H1 (cell line): Measurements from ENCODE around the gene SYT14. TPM values are rescaled to one million over a fixed set of nuclear protein-coding genes. Genes with fewer than 3 reads are reported as not detected.

Experiments used
- CTCF ChIA-PET: fragments of 300-600 bp; sonication (Branson Sonifier 250); formaldehyde crosslinking; loops from one replicate; lab custom pipeline; 2021; ENCODE audit not compliant: partially characterized antibody; lab: Charles Lee
- POLR2A ChIA-PET: fragments of 300-600 bp; sonication (Branson Sonifier 250); formaldehyde crosslinking; loops from one replicate; lab custom pipeline; 2021; ENCODE audit warnings: inconsistent platforms; ENCODE audit not compliant: partially characterized antibody; lab: Charles Lee
- DNase-seq, 2 experiments: peaks; one replicate each; pipeline versions ENCODE4 v3.0.0 to v3.0.0-alpha.2; 2010 to 2022; ENCODE audit warnings: low spot score in 2 of 2, low read depth in 1 of 2, mixed read lengths in 1 of 2
- FAIRE-seq: peaks from 2 replicates; lab custom pipeline; 2011; peaks lifted over from hg19 to GRCh38; lab: Jason Lieb, UNC
- H2AFZ ChIP-seq: 2 replicates; pipeline ENCODE4 v1.8.1; 2012; ENCODE audit warnings: low read length, inconsistent platforms
- H2AK5ac ChIP-seq: 2 replicates; pipeline ENCODE4 v1.6.1; 2013; ENCODE audit warnings: low read depth, low read length
- H2BK120ac ChIP-seq: replicated peaks from 2 replicates; pipeline ENCODE3; 2013; ENCODE audit warnings: low read depth, low read length, inconsistent platforms
- H2BK12ac ChIP-seq: 2 replicates; pipeline ENCODE4 v1.6.1; 2013; ENCODE audit warnings: low read depth, low read length
- H2BK15ac ChIP-seq: 2 replicates; pipeline ENCODE4 v1.6.1; 2013; ENCODE audit warnings: low read length
- H2BK20ac ChIP-seq: 2 replicates; pipeline ENCODE4 v1.6.1; 2013; ENCODE audit warnings: low read length
- H2BK5ac ChIP-seq: 2 replicates; pipeline ENCODE4 v1.6.1; 2013; ENCODE audit warnings: low read depth, low read length
- H3K14ac ChIP-seq: 2 replicates; pipeline ENCODE4 v1.6.1; 2013; ENCODE audit warnings: inconsistent platforms; ENCODE audit not compliant: insufficient read length
- H3K18ac ChIP-seq: 2 replicates; pipeline ENCODE4 v1.6.1; 2013; ENCODE audit warnings: low read length; ENCODE audit errors: extremely low read depth
- H3K23ac ChIP-seq: 2 replicates; pipeline ENCODE4 v1.6.1; 2013; ENCODE audit warnings: inconsistent platforms; ENCODE audit not compliant: insufficient read length
- H3K23me2 ChIP-seq: 2 replicates; pipeline ENCODE4 v1.6.1; 2013; ENCODE audit warnings: low read depth, low read length
- H3K27ac ChIP-seq: 2 replicates; pipeline ENCODE4 v1.6.1; 2011; ENCODE audit warnings: low read depth, low read length, inconsistent platforms
- H3K27me3 ChIP-seq, 4 experiments: replicated peaks in 1 of 4; 1 replicate in 1 of 4; 2 replicates in 3 of 4; pipeline versions ENCODE4 v1.6.1 to v1.8.1; 2011 to 2013; ENCODE audit warnings: low read length in 3 of 4, mild to moderate bottlenecking in 3 of 4, inconsistent platforms in 2 of 4, mixed read lengths in 2 of 4, moderate library complexity in 1 of 4; ENCODE audit not compliant: control insufficient read depth in 3 of 4, insufficient read depth in 3 of 4; ENCODE audit errors: extremely low read depth in 1 of 4
- H3K36me3 ChIP-seq, 4 experiments: 2 replicates each; pipeline versions ENCODE4 v1.6.1 to v1.8.1; 2011 to 2013; ENCODE audit warnings: mild to moderate bottlenecking in 4 of 4, low read length in 3 of 4, moderate library complexity in 2 of 4, control low read depth in 1 of 4, inconsistent platforms in 1 of 4; ENCODE audit not compliant: insufficient read depth in 4 of 4, control insufficient read depth in 2 of 4
- H3K4ac ChIP-seq: replicated peaks from 2 replicates; pipeline ENCODE3; 2013; ENCODE audit warnings: low read length, low read depth, mixed read lengths, inconsistent platforms; ENCODE audit not compliant: insufficient read length
- H3K4me1 ChIP-seq, 4 experiments: replicated peaks in 1 of 4; 1 replicate in 1 of 4; 2 replicates in 3 of 4; pipeline versions ENCODE4 v1.6.1 to v1.8.1; 2011 to 2013; ENCODE audit warnings: low read length in 3 of 4, inconsistent platforms in 2 of 4, mixed read lengths in 1 of 4; ENCODE audit not compliant: insufficient read depth in 4 of 4, control insufficient read depth in 3 of 4
- H3K4me2 ChIP-seq, 2 experiments: 2 replicates each; pipeline versions ENCODE4 v1.6.1 to v1.8.1; 2011 to 2013; ENCODE audit warnings: low read depth in 2 of 2, low read length in 2 of 2, control low read depth in 1 of 2, inconsistent platforms in 1 of 2, mild to moderate bottlenecking in 1 of 2; ENCODE audit not compliant: insufficient read depth in 1 of 2
- H3K4me3 ChIP-seq, 4 experiments: fragments of 200-600, 300-600 bp in 1 of 4; sonication (generic), shearing (Covaris generic), sonication (Bioruptor Twin) in 1 of 4; 2 replicates each; pipeline versions ENCODE4 v1.5.1 to v1.8.1; 2011 to 2016; ENCODE audit warnings: low read length in 4 of 4, low read depth in 3 of 4, control low read depth in 2 of 4, inconsistent platforms in 2 of 4, mild to moderate bottlenecking in 2 of 4, mixed read lengths in 1 of 4, moderate library complexity in 1 of 4; ENCODE audit not compliant: insufficient read depth in 2 of 4; ENCODE audit errors: extremely low read depth in 1 of 4
- H3K56ac ChIP-seq: replicated peaks from 2 replicates; pipeline ENCODE3; 2013; ENCODE audit warnings: low read depth, mild to moderate bottlenecking, mixed read lengths, low read length, inconsistent platforms; ENCODE audit not compliant: insufficient read length
- H3K79me1 ChIP-seq: 2 replicates; pipeline ENCODE4 v1.6.1; 2013; ENCODE audit warnings: low read depth, low read length, control low read depth
- H3K79me2 ChIP-seq, 2 experiments: 2 replicates each; pipeline versions ENCODE4 v1.6.1 to v1.8.1; 2012 to 2013; ENCODE audit warnings: low read length in 2 of 2, mild to moderate bottlenecking in 2 of 2, inconsistent platforms in 1 of 2; ENCODE audit not compliant: insufficient read depth in 2 of 2, control insufficient read depth in 1 of 2
- H3K9ac ChIP-seq, 4 experiments: replicated peaks in 1 of 4; 1 replicate in 1 of 4; 2 replicates in 3 of 4; pipeline versions ENCODE4 v1.6.1 to v1.8.1; 2011 to 2013; ENCODE audit warnings: low read depth in 3 of 4, low read length in 3 of 4, control low read depth in 2 of 4, mild to moderate bottlenecking in 2 of 4, moderate library complexity in 2 of 4, inconsistent platforms in 1 of 4; ENCODE audit errors: extremely low read depth in 1 of 4
- H3K9me3 ChIP-seq, 2 experiments: 2 replicates each; pipeline versions ENCODE4 v1.6.1 to v1.8.1; 2012 to 2013; ENCODE audit warnings: mild to moderate bottlenecking in 2 of 2, moderate library complexity in 2 of 2, control low read depth in 1 of 2, inconsistent platforms in 1 of 2, low read depth in 1 of 2, low read length in 1 of 2, mixed read lengths in 1 of 2; ENCODE audit not compliant: insufficient read depth in 2 of 2
- H4K20me1 ChIP-seq, 2 experiments: replicated peaks in 1 of 2; 2 replicates each; pipeline versions ENCODE3 to v1.8.1; 2011 to 2013; ENCODE audit warnings: inconsistent platforms in 2 of 2, low read length in 2 of 2, mild to moderate bottlenecking in 1 of 2; ENCODE audit not compliant: insufficient read depth in 2 of 2, control insufficient read depth in 1 of 2
- H4K5ac ChIP-seq: 2 replicates; pipeline ENCODE4 v1.6.1; 2013; ENCODE audit warnings: low read length, low read depth, mixed read lengths, inconsistent platforms; ENCODE audit not compliant: insufficient read length
- H4K8ac ChIP-seq: 2 replicates; pipeline ENCODE4 v1.8.0; 2013; ENCODE audit warnings: mild to moderate bottlenecking, moderate library complexity, low read length, inconsistent platforms; ENCODE audit not compliant: insufficient read depth; ENCODE audit errors: extremely low read depth
- H4K91ac ChIP-seq: replicated peaks from 2 replicates; pipeline ENCODE3; 2013; ENCODE audit warnings: low read length, mixed read lengths, inconsistent platforms; ENCODE audit not compliant: insufficient read length
- CTCF ChIP-seq, 3 experiments: IDR thresholded peaks; 1 replicate in 2 of 3; 2 replicates in 1 of 3; pipeline versions ENCODE4 v1.5.1 to v1.6.1; 2011; ENCODE audit warnings: low read length in 3 of 3, mild to moderate bottlenecking in 3 of 3, inconsistent platforms in 2 of 3, low read depth in 1 of 3, moderate library complexity in 1 of 3; ENCODE audit not compliant: insufficient read depth in 1 of 3; ENCODE audit errors: control extremely low read depth in 1 of 3
- MAFK ChIP-seq: IDR thresholded peaks from 2 replicates; pipeline ENCODE4 v1.6.1; 2012; ENCODE audit warnings: low read depth, mild to moderate bottlenecking, improper control_type of control experiment, low read length
- NANOG ChIP-seq: IDR thresholded peaks from 2 replicates; pipeline ENCODE4 v1.6.1; 2011; ENCODE audit warnings: low read length, low read depth, mild to moderate bottlenecking, inconsistent platforms; ENCODE audit not compliant: insufficient read depth, poor library complexity, severe bottlenecking
- RAD21 ChIP-seq, 2 experiments: IDR thresholded peaks in 1 of 2; conservative IDR thresholded peaks in 1 of 2; 2 replicates each; pipeline ENCODE4 v1.6.1; 2011; ENCODE audit warnings: low read depth in 2 of 2, low read length in 2 of 2, improper control_type of control experiment in 1 of 2, inconsistent platforms in 1 of 2, mild to moderate bottlenecking in 1 of 2, moderate library complexity in 1 of 2
- WGBS, 2 experiments: shearing (Covaris generic) in 1 of 2; methylation state at CpG; one replicate each; pipeline versions ENCODE4 v1.1.6 to v1.1.7; 2013 to 2015; ENCODE audit warnings: low lambda C conversion rate in 2 of 2, mixed read lengths in 2 of 2, inconsistent platforms in 1 of 2, low coverage in 1 of 2, missing lambda C conversion rate in 1 of 2; ENCODE audit not compliant: insufficient replicate concordance in 2 of 2, insufficient coverage in 1 of 2, insufficient read length in 1 of 2; ENCODE audit errors: extremely low coverage in 1 of 2, missing lambda C conversion rate in 1 of 2; 5-methylcytosine and 5-hydroxymethylcytosine counted together
- polyA plus RNA-seq, 7 experiments: library from polyadenylated mRNA; depleted of rRNA in 3 of 7; stranded (reverse) in 5 of 7; unstranded in 2 of 7; fragments of >200 nt in 5 of 7; fragments of 200-250 nt in 2 of 7; gene quantifications; 1 replicate in 5 of 7; 2 replicates in 1 of 7; 4 replicates in 1 of 7; pipeline versions ENCODE4 v1.2.1 to v1.2.3, GENCODE V29; 2011 to 2013; ENCODE audit warnings: missing spikeins in 2 of 7, mixed read lengths in 2 of 7
- total RNA-seq: library from RNA; stranded (reverse); fragmentation: NEBNext Ultra II Directional; extraction: Animal tissue kit (Norgen Biotek cat#: 25700); gene quantifications from 2 replicates; pipeline ENCODE4 v1.2.1, GENCODE V29; 2021

Gene SYT14
- total and polyA plus RNA-seq, 2 of the 8 experiments (the other 6 are each of a cell fraction or from before 2014, with no cell fraction given): 2.3 to 18.4 TPM

- no peak overlapping the region for H4K5ac ChIP-seq
- FAIRE-seq: peak; percentile 84
- CTCF ChIA-PET: interaction anchor here (0.7 to 2.0 kb wide), 7 partner anchors 9 to 175 kb away, joined by 3 to 9 read pairs (median 5); no protein-coding TSS in a partner anchor
- no peak overlapping the region for H2AK5ac ChIP-seq
- no peaks in the 10 kb centered on the region for H3K79me1 ChIP-seq
- H3K18ac ChIP-seq: no peak overlapping the region
- no peak overlapping the region for H3K27ac ChIP-seq
- H3K27me3 ChIP-seq: no peaks in the 10 kb centered on the region
- no peak overlapping the region for H3K4ac ChIP-seq
- H3K23me2 ChIP-seq: no peaks in the 10 kb centered on the region
- peak; percentile 7 to 54 for DNase-seq
- H3K14ac ChIP-seq: no peak overlapping the region
- no peak overlapping the region for H2BK5ac ChIP-seq
- no peak overlapping the region for H4K91ac ChIP-seq
- no peak overlapping the region for H2BK15ac ChIP-seq
- H3K4me3 ChIP-seq: no peak overlapping the region
- H3K36me3 ChIP-seq: peaks cover 0 to 4% (median 0%) of the 10 kb centered on the region in 4 experiments; a peak in 1 of 8 replicates
- no peak overlapping the region for H3K9ac ChIP-seq
- no peaks in the 10 kb centered on the region for H3K4me1 ChIP-seq
- TF ChIP-seq CTCF (IDR thresholded peaks at IDR 0.05; ENCODE audit: control extremely low read depth in 1 of 3, insufficient read depth in 1 of 3, low read depth in 1 of 3, low read length in 3 of 3): peak; percentile 70 to 74 (median 74)
- TF ChIP-seq RAD21 (IDR thresholded peaks at IDR 0.05 in 1 of 2, conservative IDR thresholded peaks at IDR 0.05 in 1 of 2; ENCODE audit: low read depth in 2 of 2, low read length in 2 of 2): peak; percentile 63 to 73
- TF ChIP-seq MAFK: no peak
- no peak for TF ChIP-seq NANOG
- no peaks in the 10 kb centered on the region for H4K20me1 ChIP-seq
- H4K8ac ChIP-seq: no peak overlapping the region
- no peak overlapping the region for H3K4me2 ChIP-seq
- no peaks in the 10 kb centered on the region for H3K79me2 ChIP-seq
- no peak overlapping the region for H2BK20ac ChIP-seq
- H2BK12ac ChIP-seq: no peak overlapping the region
- no peaks in the 10 kb centered on the region for H3K9me3 ChIP-seq
- POLR2A ChIA-PET: no interaction called here
- 69% methylated on average over 3 of the region's 3 CpGs; no CpG with 5 or more reads in 1 of the 2 experiments for WGBS, 2 experiments
- H2BK120ac ChIP-seq: no peak overlapping the region
- no peak overlapping the region for H2AFZ ChIP-seq
- no peak overlapping the region for H3K56ac ChIP-seq
- H3K23ac ChIP-seq: no peak overlapping the region
Measured at GRCh38 chr1:210024996-210025395, 87.0 kb downstream of the SYT14 start.
